Subcutaneous adipose tissue (tissue), 4 donors: ENCODE data around the gene MCL1. TPM values are rescaled to one million over a fixed set of nuclear protein-coding genes. Genes with fewer than 3 reads are reported as not detected.

Source experiments
- total RNA-seq, 4 donors: library from RNA; depleted of rRNA; stranded (reverse); fragments of >200 nt; gene quantifications; one replicate each; pipeline ENCODE4 v1.1.0, GENCODE V29; 2016
- TF ChIP-seq, protein P1 (sequence below): fragments of 450-650 bp; IDR thresholded peaks from one replicate; pipeline ENCODE4 v1.5.1; 2016; ENCODE audit warnings: low read depth, mild to moderate bottlenecking, control low read depth, antibody characterized with exemption, moderate library complexity

MCL1 gene
- total RNA-seq, 4 donors from 2014 or later = 180 to 328 (median 225) TPM

DNA sequence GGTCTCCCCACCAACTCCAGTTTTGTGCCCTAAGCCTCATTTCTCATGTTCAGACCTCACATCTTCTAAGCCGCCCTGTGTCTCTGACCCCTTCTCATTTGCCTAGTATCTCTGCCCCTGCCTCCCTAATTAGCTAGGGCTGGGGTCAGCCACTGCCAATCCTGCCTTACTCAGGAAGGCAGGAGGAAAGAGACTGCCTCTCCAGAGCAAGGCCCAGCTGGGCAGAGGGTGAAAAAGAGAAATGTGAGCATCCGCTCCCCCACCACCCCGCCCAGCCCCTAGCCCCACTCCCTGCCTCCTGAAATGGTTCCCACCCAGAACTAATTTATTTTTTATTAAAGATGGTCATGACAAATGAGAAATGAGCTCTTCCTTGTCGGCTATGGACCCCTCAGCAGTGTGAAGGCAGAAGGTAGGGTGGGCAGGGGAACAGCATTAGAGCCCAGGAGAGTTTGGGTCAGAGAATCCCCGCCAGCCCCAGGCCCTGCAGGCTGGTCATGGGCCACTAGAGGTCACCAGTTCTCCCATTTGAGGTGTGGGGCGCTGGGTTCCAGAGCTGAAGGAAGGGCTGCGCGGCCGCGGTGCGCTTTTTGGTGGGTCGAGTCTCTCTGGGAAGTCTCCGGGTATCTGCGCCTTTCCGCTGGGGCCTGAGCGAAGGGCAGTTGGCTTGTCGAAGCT lies 18.7 kb downstream of the MCL1 start:
- TF ChIP-seq, protein P1, sequence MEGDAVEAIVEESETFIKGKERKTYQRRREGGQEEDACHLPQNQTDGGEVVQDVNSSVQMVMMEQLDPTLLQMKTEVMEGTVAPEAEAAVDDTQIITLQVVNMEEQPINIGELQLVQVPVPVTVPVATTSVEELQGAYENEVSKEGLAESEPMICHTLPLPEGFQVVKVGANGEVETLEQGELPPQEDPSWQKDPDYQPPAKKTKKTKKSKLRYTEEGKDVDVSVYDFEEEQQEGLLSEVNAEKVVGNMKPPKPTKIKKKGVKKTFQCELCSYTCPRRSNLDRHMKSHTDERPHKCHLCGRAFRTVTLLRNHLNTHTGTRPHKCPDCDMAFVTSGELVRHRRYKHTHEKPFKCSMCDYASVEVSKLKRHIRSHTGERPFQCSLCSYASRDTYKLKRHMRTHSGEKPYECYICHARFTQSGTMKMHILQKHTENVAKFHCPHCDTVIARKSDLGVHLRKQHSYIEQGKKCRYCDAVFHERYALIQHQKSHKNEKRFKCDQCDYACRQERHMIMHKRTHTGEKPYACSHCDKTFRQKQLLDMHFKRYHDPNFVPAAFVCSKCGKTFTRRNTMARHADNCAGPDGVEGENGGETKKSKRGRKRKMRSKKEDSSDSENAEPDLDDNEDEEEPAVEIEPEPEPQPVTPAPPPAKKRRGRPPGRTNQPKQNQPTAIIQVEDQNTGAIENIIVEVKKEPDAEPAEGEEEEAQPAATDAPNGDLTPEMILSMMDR = no peak

DNA sequence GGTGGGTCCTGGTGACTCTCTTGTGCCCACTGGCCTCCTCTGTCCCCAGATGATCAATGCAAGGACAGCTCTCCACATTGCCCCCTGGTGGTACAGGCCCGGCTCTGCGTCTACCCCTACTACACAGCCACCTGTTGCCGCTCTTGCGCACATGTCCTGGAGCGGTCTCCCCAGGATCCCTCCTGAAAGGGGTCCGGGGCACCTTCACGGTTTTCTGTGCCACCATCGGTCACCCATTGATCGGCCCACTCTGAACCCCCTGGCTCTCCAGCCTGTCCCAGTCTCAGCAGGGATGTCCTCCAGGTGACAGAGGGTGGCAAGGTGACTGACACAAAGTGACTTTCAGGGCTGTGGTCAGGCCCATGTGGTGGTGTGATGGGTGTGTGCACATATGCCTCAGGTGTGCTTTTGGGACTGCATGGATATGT lies 19.4 kb downstream of the MCL1 start:
- TF ChIP-seq, protein P1 = no peak

DNA sequence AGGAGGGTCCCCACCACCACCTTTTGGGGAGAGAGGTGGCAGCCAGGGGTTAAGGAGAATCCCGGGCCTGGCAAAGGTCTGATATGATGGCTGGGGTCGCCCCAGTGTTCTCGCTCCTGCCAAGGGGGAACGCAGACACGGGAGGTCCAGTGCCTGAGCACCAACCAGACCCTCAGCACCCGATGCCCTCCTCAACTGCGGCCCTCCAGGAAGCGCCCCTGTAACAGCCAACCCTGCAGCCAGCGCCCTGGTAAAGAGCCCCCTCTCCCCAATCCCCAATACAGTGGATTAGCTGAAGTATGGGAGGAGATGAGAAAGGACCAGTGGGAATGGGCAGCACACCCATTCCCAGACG lies 19.8 kb downstream of the MCL1 start:
- TF ChIP-seq, protein P1 = no peak

DNA sequence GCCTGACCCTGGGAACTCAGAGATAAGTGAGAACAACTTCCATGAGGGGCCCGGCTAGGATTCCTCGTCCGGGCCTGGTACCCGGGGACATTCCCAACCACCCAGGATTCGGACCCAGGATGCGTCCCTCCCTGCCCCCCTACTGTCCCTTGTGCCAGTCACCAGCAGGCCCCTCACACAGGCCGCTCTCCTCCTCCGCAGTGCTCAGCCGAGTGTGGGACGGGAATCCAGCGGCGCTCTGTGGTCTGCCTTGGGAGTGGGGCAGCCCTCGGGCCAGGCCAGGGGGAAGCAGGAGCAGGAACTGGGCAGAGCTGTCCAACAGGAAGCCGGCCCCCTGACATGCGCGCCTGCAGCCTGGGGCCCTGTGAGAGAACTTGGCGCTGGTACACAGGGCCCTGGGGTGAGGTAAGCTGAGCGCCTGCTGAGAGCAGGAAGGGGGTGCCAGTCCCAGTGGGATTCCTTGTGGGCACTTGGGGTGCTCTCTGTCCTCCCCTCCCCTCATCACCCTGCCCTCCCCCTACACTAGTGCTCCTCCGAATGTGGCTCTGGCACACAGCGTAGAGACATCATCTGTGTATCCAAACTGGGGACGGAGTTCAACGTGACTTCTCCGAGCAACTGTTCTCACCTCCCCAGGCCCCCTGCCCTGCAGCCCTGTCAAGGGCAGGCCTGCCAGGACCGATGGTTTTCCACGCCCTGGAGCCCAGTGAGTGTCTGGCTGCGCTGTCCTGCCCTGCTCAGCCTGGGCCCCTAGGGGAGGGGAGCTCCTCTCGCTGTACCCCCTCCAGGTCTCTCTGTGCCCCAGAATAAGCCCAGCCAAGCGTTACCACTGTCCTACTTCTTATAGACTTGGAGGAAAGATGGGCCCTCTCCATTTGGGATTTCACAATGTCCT lies 20.4 kb downstream of the MCL1 start:
- TF ChIP-seq, protein P1 = no peak

DNA sequence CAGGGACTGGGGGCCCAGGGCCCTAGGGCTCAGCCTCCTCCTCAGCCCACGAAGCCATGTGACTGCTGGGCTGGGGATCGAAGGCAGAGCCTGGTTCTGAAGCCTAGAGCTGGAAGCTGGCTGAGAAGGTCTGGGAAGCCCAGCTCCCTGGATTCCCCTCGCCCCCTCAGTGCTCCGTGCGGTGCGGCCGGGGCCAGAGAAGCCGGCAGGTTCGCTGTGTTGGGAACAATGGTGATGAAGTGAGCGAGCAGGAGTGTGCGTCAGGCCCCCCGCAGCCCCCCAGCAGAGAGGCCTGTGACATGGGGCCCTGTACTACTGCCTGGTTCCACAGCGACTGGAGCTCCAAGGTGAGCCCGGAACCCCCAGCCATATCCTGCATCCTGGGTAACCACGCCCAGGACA lies 21.1 kb downstream of the MCL1 start:
- TF ChIP-seq, protein P1 = no peak

DNA sequence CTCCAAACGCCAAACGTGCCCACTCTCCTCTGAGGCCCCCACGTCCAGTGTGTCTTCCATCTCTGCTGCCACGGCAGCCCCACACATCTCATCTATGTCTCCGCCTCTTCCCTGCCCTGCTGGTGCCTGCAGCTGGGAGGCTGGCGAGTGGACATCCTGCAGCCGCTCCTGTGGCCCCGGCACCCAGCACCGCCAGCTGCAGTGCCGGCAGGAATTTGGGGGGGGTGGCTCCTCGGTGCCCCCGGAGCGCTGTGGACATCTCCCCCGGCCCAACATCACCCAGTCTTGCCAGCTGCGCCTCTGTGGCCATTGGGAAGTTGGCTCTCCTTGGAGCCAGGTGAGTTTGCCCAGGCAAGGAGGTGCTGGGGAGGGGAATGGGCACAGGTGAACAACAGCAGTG lies 21.6 kb downstream of the MCL1 start:
- TF ChIP-seq, protein P1 = no peak

DNA sequence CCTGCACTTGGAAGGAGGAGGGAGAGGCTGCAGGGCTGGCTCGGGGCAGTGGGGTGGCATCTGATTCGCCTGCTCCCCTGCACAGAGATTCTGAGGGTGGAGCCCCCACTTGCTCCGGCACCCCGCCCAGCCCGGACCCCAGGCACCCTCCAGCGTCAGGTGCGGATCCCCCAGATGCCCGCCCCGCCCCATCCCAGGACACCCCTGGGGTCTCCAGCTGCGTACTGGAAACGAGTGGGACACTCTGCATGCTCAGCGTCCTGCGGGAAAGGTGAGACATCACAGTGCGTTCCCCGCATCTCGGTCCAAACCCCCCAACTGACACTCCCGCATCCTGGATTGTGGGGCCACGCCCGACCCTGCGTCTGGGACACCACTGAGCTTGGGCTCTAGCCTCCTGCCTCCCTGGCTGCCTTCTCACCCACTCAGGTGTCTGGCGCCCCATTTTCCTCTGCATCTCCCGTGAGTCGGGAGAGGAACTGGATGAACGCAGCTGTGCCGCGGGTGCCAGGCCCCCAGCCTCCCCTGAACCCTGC lies 22.3 kb downstream of the MCL1 start:
- TF ChIP-seq, protein P1 = no peak
